GM21825 (cell line): ENCODE results near the gene AOPEP.

Source experiments
- ATAC-seq: cut with Tn5 transposase; IDR thresholded peaks from one replicate; pipeline ENCODE4 v1.9.1; 2021; ENCODE audit warnings: mild to moderate bottlenecking, moderate library complexity; ENCODE audit not compliant: unreplicated experiment

AOPEP gene

GRCh38 chr9:95102001-95102433, 375.5 kb downstream of the AOPEP start:
- ATAC-seq = no peak

GRCh38 chr9:95102572-95102971, 376.1 kb downstream of the AOPEP start:
- ATAC-seq = no peak

GRCh38 chr9:95103281-95103771, 376.8 kb downstream of the AOPEP start:
- no peak for ATAC-seq

- ATAC-seq = no peak
Observed at GRCh38 chr9:95103871-95104580, 377.5 kb downstream of the AOPEP start.

DNA sequence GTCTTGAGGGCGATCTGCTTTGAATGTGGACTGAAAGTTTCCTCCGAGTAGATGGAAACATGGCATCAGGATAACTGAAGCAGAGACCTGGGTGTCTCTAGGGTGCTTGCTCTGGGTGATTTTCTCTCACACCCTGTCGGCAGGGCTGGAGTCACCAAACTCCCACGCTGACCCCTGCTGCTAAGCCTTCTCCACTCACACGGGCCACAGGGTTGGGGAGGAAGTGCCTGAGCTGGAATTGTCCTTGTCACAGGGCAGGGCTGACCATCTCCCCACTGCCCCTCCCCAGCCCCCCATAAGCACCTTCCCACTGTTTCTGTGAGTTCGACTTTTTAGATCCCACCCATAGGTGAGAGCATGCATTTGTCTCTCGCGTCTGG, 378.1 kb downstream of the AOPEP start:
- no peak for ATAC-seq

- ATAC-seq = no peak
Observed at GRCh38 chr9:95104980-95105379, 378.5 kb downstream of the AOPEP start.

GRCh38 chr9:95105519-95106287, 379.2 kb downstream of the AOPEP start:
- no peak for ATAC-seq

DNA sequence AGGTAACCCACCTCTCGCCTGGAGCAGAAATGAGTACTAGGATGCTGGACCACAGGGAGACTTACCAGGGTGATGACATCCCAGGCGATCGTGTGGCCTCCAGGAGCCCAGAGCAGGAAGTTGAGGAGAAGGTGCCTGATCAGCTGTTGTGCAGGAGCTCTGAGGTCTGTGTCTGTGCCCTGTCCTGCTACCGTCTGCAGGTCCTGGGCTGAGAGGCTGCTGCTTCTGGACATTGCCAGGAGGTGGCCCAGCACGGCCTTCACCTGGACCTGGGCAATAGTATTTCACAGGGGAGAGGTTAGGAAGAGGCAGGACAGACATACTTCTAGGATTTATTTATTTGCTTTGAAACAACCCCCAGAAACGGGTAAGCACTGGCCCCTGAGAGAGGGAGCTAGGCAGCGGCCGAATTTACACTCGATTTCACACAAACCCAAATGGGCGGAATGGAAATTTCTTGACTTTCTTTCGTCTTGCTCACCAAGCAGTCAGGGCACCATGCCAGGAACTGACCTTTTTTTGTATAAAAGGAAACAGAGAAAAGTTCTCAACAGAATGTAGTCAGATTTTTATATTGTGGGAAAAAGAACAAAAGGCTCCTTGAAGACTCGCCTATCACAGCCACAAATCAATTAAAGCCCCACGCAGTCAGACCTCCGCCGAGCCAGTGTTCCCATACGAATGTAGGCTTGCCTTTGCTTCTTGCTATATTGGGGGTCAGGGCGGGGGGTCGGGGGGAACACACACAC, 380.7 kb downstream of the AOPEP start:
- no peak for ATAC-seq

DNA sequence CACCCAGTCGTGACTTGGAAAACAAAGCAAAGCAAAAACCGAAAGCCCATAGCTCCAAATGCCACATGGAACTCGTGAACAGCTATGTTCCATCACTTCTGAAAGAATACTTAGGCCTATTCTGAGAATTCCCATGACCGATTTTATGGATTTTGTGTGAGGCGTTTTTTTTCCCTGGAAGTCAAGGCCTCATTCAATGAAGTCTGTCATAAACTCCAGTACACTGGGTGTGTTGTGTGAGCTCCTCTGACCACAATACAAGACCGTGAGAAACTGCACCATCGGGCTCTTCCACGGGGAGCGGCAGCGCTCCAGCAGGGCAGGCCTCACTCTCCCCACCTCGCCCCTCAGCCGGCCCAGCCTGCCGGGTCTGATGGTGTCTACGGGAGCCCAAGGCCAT, 381.5 kb downstream of the AOPEP start:
- no peak for ATAC-seq

GRCh38 chr9:95108777-95109176, 382.3 kb downstream of the AOPEP start:
- no peak for ATAC-seq

DNA sequence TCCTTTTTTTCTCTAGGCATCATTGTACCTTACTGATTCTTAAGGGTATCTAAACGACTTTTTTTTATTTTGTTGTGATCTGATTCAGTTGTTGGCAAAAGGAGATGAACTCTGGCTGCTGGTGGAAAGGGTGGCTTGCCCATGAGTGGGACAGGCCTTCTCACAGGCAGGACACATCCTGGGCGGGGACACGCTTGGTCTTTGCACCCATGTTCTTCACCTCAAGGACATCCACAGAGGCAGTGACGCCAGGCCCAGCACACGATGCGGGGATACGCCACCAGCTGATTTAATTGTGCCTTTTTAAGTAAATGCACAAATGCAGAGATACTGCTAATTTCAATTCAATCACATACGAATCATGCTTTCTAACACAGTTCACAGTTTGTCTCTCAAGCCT, 383.0 kb downstream of the AOPEP start:
- no peak for ATAC-seq

DNA sequence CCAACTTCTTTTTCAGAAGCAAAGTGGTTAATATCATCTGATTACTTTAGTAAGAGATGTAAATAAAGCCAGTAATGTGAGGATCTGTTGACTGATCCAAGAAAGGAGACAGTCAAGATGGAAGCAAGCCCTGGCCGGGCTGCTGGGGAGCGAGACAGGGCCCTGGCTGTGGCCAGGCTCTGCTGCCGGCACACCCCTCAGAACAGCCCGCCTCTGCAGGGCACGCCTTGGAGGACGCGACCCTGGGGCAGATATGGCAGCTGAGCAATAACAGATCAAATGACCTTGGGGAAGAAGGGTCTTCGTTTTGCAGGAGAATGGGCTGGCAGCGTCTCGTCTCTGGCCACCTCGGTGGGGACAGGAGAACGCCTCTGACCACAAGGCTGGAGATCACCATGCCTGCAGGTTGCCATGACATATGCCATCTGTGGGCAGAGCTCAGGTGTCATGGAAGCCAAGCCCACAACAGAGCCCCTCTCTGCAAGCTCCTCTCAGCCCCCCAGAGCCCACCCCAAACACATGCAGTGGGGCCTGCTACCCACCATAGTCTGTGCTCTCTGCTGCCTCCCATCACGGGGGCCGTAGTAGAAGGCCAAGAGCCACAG, 384.5 kb downstream of the AOPEP start:
- ATAC-seq = no peak

GRCh38 chr9:95111716-95112115, 385.2 kb downstream of the AOPEP start:
- ATAC-seq = no peak

DNA sequence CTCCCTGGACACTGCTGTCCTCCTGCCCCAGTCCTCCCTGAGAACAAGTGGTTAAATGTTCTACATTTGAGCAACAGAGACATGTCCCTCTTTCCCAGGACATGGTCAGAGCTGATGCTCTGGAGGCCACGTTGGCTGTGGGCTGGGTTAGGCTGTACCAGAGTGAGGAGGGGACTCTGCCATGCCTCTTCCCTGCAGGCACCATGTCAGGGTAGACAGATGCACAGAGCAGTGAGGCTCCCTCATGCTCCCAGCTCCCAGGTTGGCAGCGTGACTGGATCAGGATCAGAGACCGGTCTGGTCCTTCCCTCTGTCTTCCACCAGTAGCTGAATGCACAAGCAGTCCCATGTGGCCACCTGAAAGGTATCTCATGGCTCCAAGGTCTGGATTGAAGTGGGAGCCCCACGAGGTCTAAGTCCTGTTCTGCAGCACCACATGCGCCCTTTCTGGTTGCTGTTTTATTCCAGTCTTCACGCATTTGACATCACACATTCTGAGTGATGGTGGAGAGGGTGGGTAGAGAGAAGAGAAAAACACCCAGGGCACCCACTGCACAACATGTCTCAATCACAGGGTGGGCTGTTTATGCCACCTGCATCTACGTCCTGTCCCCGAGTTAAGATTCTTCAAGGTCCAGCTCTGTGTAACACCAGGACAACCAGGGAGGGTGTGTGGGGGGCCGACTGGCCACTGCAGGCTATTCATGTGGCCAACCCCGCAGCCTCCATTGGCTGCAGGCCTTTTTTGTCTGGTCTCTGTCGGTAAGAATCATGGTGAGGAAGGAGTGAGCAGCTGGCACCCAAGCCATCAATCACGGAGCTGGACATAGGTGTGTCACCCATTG, 386.2 kb downstream of the AOPEP start:
- no peak for ATAC-seq

- ATAC-seq = no peak
Observed at GRCh38 chr9:95115104-95115503, 388.6 kb downstream of the AOPEP start.

- no peak for ATAC-seq
Observed at GRCh38 chr9:95116002-95116807, 389.7 kb downstream of the AOPEP start.

- ATAC-seq = no peak
Observed at GRCh38 chr9:95116808-95117204, 390.3 kb downstream of the AOPEP start.

DNA sequence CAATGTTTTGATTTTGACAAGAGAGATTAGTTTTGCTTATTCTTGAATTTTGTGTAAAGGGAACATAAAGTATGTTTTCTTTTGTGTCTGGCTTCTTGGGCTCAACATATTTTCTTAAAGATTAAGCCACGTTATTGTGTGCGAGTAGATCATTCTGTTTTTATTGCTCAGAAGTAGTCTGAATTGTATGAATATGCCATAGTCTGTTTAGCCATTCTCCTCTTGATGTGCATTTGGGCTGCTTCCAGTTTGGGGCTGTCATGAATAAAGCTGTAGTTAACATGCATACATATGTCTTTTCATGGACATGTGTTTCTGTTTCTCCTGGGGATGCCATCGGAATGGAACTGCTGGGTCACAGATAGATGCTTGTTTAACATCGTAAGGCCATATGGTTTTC, 392.1 kb downstream of the AOPEP start:
- ATAC-seq = no peak

DNA sequence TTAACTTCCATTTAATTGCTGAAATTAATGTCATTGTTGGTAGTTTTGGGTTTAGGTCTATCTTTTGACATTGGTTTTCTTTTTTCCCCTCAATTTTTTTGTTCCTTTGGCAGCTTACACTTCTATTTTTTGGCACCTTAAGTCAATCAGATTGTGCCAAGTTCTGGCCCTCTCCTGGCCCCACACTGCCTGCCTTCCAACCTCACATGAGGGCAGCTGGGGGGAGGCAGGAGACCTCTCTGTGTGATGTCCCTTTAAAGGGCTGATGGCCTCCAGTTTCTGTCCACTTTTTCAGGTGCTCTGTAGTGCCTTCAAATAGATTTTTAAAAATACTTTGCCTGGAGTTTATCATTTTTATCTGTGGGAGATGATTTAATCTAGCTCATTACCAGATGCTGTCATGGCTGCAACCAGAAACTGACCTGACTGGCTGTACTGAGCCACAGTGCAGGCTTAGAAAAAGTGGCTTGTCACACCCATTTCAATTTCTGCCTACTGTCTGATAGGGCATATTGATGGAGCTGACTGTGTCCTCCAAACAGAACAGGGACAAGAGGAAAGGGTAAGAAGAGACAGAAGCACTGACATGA, 394.4 kb downstream of the AOPEP start:
- no peak for ATAC-seq
